Activated CD4-positive, alpha-beta T cell treated with anti-CD3 and anti-CD28 coated beads, Interleukin-2, amount 50 U/mL, for 24 hours (primary cell): Measurements from ENCODE around the gene CYP26A1.

Source experiments
- DNase-seq, 2 donors: peaks; one replicate each; pipeline ENCODE4 v3.0.0-alpha.2; 2020; ENCODE audit warnings: low read depth in 1 of 2, low spot score in 1 of 2

Gene CYP26A1, protein sequence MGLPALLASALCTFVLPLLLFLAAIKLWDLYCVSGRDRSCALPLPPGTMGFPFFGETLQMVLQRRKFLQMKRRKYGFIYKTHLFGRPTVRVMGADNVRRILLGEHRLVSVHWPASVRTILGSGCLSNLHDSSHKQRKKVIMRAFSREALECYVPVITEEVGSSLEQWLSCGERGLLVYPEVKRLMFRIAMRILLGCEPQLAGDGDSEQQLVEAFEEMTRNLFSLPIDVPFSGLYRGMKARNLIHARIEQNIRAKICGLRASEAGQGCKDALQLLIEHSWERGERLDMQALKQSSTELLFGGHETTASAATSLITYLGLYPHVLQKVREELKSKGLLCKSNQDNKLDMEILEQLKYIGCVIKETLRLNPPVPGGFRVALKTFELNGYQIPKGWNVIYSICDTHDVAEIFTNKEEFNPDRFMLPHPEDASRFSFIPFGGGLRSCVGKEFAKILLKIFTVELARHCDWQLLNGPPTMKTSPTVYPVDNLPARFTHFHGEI

DNA sequence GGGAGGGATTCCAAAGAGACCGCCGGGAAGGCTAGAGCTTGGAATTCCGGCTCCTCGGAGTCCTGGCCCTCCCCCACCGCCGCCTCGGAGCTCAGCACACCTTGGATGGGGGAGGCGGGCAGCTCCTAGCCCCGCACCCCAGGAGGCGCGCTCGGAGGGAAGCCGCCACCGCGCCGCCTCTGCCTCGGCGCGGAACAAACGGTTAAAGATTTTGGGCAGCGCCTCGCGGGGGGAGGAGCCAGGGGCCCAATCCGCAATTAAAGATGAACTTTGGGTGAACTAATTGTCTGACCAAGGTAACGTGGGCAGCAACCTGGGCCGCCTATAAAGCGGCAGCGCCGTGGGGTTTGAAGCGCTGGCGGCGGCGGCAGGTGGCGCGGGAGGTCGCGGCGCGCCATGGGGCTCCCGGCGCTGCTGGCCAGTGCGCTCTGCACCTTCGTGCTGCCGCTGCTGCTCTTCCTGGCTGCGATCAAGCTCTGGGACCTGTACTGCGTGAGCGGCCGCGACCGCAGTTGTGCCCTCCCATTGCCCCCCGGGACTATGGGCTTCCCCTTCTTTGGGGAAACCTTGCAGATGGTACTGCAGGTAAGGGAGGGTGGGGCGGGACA, at the start of gene CYP26A1:
CYP26A1 (plus strand) TSS at position 355 of the 608 bp plus-strand sequence; CDS start at position 397, 42 bp downstream.
- no peak for DNase-seq

DNA sequence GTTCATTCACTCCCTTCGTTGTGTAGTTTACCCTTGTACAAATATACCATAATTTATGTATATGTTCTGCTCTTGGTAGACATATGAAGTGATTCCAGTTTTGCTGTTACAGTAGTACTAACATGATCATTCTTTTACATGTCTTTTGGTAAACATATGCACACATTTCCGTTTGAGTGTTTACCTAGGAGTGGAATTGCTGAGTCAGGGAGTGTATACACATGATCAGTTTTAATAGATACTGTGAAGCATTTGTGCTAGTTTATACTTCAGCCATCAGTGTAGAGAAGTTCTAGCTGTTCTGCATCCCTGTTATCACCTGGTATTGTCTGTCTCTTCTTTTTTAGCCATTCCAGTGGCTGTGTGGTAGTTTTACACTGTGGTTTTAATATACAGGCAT, 47.6 kb upstream of the CYP26A1 start:
- no peak for DNase-seq

DNA sequence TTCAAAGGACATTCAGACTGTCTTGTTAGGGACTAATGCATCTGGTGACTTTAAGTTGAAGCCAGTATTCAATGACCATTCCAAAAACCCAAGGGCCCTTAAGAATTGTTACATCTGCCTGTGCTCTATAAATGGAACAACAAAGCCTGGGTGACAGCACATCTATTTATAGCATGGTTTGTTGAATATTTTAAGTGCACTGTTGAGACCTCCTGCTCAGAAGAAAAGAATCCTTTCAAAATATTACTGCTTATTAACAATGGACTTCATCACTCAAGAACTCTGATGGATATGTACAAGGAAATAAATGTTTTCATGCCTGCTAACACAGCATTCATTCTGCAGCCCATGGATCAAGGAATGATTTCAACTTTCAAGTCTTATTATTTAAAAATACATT, 46.2 kb upstream of the CYP26A1 start:
- no peak for DNase-seq

DNA sequence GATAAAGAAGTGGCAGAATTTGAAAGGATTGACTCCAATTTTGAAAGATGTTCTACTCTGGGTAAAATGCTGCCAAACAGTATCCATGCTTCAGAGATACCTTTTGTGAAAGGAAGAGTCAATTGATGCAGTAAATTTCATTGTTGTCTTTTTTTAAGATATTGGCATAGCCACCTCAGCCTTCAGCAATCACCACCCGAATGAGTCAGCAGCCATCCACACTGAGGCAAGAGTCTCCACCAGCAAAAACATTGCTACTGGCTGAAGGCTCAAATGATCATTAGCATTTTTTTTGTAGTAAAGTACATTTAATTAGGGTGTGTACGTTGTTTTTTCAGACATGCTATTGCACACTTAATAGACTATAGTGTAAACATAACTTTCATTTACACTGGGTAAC, 44.8 kb upstream of the CYP26A1 start:
- no peak for DNase-seq

DNA sequence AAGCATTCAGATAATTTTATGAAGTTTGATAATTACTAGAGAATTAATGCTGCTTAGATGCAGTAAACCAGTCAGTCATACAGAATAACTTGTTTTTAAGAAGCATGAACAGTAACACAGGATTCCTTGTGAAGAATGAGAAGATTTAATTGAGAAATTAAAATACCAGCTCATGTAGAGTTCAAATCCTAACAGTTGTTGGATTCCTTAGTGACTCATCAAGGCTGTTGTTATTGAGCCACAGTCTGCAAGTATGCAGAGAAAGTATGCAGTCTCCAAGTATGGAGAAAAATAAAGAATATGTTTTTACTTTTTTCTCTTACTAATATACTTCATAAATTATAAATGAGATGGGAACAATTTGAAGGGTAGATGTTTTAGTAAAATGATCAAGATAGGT, 43.3 kb upstream of the CYP26A1 start:
- DNase-seq, result no peak

DNA sequence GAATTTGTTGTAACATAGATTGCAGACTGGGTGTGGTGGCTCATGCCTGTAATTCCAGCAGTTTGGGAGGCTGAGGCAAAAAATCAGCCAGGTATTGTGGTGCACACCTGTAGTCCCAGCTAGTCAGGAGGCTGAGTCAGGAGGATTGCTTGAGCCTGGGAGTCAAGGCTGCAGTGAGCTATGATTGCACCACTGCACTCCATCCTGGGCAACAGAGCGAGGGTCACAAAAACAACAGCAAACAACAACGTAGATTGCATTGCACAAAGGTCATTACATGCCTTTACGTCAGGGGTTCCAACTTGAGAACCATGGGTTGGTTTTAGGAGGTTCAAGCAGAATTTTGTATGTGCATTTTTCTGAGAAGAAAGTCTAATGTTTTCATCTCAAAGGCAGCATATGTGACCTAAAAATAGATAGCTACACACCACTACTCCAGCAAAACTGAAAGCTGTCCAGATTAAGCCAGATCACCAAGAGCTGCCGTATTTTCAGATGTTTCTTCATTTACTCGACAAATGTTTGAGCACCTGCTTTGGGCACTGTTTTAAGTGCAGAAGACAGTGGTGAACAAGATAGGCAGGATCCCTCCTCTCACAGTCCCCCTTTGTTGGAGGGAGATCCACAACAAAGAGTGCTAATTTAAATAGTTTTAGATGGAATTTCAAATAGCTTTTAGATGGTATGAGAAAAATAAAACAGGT, 41.4 kb upstream of the CYP26A1 start:
- no peak for DNase-seq

DNA sequence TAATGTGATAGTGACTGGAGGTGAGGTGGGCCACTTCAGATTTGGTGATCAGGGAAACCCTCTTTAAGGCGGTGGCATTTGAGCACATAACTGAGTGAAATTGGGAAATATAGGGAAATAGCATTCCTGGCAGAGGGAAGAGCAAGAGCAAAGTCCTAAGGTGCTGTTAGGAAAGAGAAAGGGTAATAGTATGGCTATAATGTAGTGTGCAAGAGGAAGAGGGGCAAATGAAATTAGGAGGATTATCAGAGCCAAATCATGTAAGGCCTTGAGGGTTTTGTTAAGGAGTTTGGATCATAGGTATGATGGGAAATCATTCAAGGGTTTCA, 40.9 kb upstream of the CYP26A1 start:
- DNase-seq, result no peak

DNA sequence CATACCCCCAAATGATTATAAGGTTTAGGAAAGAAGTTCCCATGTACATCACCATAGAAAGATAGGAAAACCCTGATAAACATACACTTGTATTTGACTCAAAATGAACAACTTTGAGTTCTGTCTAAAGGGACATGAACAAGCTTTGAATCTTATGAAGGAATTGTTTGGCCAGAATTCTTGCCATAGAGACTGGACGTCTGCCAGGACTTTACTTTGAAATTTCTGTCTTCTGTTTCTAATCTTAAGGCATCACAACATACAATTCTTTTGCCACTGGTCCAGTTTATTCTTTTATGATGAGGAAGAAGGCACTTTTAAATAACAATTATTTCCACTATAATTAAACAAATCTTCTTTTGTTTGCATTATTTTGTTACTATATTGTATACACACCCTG, 39.3 kb upstream of the CYP26A1 start:
- no peak for DNase-seq

DNA sequence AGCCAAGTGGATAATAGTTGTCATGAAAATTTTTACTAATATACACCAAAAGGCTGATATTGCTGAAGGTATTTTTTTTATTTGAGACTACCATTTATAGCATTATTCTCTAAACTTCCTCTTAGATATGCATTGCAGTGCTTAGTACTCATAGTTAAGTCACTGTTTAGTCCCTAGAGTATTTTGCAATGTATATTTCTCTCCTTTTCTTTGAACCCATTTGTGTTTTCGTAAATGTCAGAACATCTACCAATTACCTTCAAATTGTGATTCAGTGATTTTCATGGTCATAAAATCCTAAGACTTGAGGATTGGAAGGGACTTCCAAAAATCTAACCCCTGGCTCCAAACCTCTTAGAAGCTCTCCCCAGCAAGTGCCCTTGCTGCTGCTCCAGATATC, 34.6 kb upstream of the CYP26A1 start:
- DNase-seq, result no peak

DNA sequence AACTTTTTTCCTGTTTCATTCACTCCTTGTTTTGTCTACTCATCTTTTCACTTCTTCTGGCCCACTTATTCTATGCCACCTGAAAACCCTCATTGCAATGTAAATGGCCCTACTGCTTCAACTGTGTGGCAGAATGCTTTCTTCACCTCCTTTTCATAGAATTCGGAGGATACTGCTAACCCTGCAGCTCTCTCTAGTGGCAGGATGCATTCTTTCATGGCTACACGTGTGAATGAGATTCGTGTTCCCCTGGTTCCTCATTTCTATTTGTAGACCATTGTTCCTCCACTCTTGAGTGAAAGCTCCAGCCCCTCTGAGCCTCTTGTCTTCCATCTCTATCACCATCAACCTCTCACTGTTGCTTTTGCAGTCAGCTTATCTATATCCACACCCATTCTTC, 34.0 kb upstream of the CYP26A1 start:
- no peak for DNase-seq

DNA sequence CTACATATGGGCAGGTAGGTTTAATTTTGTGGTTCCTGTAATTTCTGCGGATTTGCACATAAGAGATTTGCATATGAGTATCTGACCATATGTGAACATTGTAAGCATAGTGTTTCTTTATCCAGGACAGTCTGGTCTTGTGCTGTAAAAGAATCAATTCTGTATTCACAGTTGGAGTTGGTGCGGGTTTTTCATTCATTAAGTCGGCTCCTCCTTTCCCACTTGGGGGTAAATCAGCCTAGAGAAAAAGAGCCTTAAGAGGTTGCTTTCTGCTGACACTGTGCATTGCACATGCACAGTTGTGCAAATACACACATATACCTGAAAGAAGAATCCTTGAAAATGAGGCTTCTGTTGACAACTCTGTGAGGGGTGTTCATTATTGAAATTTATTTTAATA, 19.2 kb upstream of the CYP26A1 start:
- DNase-seq, result no peak

DNA sequence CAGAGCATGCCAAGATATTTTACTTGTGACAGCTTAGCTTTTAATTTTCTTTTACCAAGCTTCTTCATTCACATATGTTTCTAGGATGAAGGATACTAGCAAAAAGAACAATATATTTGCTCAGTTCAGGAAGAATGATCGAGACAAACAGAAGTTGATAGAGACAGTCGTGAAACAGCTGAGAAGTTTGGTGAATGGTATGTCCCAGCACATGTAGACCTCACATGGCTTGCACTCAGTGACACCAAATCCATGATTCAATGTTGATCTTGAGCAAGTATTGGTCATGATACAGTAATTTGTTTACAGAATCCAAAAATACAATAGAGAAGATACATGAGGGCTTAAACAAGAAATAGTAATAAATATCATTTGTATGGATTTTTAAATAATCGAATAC, 15.6 kb upstream of the CYP26A1 start:
- no peak for DNase-seq

DNA sequence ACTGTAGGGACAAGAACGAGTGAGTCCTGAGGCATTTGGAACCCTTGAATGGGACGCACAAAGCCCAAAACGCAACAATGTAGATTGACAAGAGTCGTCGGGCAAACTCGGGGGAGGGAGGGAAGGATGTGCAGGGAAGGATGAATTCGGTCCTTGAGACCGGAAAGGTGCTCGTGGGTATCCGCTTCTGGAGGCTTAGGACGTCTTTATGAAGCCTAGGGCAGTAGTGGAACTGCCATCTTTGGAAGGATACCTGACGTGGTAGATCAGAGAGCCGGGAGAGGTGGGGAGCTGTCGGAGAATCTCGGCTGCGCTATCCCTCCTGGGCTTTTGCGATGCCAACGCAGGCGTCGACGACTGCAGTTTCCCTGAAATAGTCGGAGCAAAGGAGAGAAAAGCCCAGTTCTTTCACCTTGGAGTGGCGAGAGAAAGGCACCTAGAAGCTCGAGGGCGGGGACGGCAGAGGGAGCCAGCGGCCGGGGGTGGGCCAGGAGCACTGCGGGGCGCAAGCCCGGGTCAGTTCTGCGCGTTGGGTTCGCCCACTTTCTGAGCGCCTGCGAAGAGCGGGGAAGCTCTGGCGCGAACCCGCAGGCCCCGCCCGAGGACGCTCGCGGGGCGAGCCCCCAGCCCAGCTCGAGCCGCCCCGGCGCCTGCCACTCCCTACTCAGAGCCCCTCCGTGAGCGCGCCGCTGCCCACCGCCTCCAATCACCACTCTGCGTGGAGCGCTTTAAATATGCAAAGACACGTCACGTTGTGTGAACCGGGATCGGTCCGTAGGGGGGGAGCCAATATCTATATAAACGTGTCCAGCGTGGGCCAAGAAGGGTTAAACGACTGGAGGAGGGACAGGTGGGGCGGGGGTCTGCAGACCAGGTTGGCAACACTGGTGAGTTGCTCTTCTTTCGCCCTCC, 13.5 kb upstream of the CYP26A1 start, which contains the start of gene CYP26C1:
CYP26C1 (plus strand) TSS at position 824 of the 912 bp plus-strand sequence. CDS start 466 bp downstream, outside the sequence.
- DNase-seq, result no peak

DNA sequence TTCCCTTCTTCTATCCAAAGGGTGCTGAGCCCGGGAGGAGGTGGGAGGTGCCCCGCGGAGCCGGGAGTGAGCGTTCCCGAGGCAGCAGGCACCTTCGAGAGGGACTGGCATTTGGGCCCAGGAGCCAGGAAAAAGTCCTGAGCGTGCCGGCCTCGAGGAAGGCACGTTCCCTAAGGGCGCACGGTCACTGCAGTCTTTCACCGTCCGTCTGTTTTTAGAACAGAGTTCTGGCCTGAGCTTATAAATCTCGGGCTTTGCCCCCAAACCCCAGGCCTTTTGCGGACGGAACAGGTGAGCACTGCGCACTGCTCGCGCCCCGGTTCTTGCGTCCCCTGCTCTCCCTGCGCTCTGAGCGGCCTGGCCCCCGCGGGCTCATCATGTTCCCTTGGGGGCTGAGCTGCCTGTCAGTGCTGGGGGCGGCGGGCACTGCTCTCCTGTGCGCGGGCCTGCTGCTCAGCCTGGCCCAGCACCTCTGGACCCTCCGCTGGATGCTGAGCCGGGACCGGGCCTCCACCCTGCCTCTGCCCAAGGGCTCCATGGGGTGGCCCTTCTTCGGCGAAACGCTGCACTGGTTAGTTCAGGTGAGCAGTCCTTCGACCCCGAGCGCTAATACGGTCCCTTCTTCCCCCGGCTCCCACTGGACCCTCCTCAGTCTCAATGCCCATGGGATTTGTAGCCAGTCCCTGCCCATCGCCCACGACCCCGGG, 12.7 kb upstream of the CYP26A1 start:
- DNase-seq, result no peak

DNA sequence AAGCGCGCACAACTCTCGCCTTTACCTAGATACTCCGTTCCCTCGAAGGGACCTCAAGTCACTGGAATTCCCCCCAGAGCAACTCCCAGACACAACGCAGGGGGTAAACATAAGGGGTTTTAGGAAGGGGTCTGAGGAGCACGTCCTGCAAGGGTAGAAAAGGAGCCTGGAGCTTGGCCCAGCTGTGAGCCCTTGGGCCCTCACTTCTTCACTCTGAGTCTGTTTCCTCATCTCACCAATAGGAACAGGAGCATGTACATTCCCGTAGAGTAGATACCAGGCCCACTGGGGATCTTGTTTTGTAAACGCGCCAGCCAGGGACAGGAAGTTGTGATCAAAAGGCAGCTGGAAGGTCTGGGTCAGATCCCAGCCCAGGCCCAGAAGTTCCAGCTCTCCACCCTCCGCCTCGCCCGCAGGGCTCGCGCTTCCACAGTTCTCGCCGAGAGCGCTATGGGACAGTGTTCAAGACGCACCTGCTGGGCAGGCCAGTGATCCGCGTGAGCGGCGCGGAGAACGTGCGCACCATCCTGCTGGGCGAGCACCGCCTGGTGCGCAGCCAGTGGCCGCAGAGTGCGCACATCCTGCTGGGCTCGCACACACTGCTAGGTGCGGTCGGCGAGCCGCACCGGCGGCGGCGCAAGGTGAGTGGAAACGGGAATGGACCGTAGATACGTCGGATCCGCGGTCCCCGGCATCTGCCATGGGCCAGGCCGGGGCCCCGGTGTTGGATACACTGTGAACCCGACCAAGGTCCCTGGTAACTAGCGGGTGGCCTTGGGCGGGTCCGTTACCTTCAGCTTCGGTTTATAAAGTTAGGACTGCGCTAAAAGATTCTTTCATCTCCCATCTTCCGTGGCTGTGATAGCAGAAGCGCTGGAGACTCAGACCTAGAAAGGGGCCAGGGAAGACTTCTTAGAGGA, 11.8 kb upstream of the CYP26A1 start:
- no peak for DNase-seq

DNA sequence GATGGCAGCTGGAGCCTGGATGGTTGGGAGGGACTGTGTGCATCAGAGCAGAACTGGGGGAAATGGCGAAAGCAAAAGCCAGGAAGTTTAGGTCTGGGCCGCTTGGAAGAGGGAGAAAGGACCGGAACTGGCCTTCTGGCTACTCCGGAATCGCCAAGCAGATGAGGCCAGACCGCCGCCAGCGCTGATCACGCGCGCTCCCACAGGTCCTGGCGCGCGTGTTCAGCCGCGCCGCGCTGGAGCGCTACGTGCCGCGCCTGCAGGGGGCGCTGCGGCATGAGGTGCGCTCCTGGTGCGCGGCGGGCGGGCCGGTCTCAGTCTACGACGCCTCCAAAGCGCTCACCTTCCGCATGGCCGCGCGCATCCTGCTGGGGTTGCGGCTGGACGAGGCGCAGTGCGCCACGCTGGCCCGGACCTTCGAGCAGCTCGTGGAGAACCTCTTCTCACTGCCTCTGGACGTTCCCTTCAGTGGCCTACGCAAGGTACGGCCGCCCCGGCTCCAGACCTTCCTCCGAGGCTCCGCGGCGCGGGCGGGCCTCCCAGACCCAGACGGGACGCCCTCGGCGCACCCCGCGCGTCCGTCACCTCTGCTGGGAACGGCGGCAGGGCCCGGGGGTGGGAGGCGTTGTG, 11.1 kb upstream of the CYP26A1 start:
- no peak for DNase-seq

DNA sequence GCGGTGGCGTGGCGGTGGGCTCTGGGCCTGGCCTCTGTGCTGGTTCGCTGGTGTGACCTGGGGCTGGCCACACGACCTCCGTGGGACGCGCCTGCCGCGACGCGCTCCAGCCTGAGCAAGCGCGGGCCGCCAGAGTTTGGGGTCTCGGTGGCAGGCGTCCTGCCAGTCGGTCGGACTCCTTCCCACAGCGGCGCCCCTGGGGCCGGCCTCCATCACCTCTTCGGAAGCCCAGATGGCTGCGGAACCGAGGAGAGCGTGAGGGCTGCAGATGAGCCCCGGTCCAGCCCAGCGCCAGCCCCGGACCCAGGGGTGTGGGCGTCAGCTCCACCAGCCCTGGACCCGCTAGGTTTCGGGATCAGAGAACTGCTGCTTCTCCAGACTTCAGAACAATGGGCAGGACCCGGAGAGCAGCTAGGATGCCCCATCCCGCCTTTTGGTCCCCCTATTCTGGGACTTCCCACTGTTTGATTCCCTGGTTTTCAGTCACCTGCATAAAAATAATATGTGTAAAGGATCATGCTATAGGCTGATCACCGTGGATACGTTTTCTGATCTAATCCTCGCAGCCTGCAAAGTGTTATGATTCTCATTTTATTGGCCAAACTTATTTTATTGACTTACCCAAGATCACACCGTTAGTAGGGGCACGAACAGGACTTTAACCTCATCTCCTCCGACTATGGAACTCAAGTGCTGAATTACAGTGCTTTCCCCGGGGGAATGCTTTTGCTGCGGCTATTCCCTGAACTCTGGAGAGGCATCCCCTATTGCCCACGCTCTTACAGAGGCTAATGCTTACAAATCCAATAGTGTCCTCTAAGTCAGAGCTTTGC, 10.3 kb upstream of the CYP26A1 start:
- DNase-seq, result no peak
